Neutrophil (primary cell): ENCODE data around the gene TOLLIP.

ENCODE experiments used
- H3K27ac ChIP-seq: fragments of 200-600 bp; sonication (generic); 2 replicates; pipeline ENCODE4 v1.5.1; 2016; ENCODE audit warnings: mild to moderate bottlenecking, moderate library complexity
- H3K27me3 ChIP-seq: fragments of 200-600 bp; sonication (generic); 2 replicates; pipeline ENCODE4 v1.6.0; 2016; ENCODE audit warnings: mild to moderate bottlenecking
- H3K36me3 ChIP-seq: fragments of 200-600 bp; sonication (generic); 2 replicates; pipeline ENCODE4 v1.5.1; 2017
- H3K4me1 ChIP-seq, 2 experiments: fragments of 200-600 bp in 1 of 2; sonication (generic) in 1 of 2; 1 replicate in 1 of 2; 2 replicates in 1 of 2; pipeline versions ENCODE4 v1.5.1 to v1.6.1; 2013 to 2016; ENCODE audit warnings: low read depth in 1 of 2, low read length in 1 of 2, mild to moderate bottlenecking in 1 of 2, moderate library complexity in 1 of 2; ENCODE audit not compliant: control insufficient read depth in 1 of 2, insufficient read depth in 1 of 2
- H3K4me3 ChIP-seq, 2 experiments: fragments of 200-600 bp in 1 of 2; sonication (generic) in 1 of 2; 1 replicate in 1 of 2; 2 replicates in 1 of 2; pipeline ENCODE4 v1.5.1; 2013 to 2016; ENCODE audit warnings: low read depth in 1 of 2, low read length in 1 of 2, mild to moderate bottlenecking in 1 of 2, moderate library complexity in 1 of 2
- H3K9me3 ChIP-seq: fragments of 200-600 bp; sonication (generic); 2 replicates; pipeline ENCODE4 v1.5.1; 2016
- TF ChIP-seq, protein P1 (sequence below): fragments of 200-600 bp; sonication (generic); IDR thresholded peaks from 2 replicates; pipeline ENCODE4 v1.5.1; 2016; ENCODE audit warnings: antibody characterized with exemption

TOLLIP gene

DNA sequence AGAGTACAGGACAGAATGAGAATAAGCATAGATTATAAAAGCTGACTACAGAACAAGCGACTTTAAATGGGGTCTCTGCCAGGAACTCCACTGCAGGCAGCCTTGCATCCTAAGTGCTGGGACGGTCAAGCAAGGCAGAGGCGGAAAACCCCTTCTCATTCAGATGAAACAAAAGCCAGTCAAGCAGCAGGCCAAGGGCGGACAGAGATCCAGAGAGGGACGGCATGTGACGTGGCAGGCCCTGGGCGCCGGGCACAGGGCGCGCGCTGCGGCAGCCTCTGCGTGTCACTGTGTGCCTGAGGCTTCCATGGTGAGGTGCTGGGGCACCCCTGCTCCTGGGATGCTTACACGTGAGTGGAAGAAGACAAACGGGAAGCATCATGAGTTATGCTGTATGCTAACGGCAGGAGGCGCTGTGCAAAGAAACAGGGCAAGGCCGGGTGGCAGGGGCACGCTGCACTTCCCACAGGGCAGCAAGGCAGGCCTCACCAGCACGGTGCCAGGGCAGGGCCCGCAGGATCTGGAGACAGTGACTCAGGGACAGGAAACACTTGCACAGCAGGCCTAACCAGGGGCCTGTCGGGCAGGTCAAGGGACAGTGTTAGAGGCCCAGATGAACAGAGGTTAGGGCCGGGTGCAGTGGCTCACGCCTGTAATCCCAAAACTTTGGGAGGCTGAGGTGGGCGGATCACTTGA is 6.2 kb downstream of the TOLLIP start:
- TF ChIP-seq, protein P1, sequence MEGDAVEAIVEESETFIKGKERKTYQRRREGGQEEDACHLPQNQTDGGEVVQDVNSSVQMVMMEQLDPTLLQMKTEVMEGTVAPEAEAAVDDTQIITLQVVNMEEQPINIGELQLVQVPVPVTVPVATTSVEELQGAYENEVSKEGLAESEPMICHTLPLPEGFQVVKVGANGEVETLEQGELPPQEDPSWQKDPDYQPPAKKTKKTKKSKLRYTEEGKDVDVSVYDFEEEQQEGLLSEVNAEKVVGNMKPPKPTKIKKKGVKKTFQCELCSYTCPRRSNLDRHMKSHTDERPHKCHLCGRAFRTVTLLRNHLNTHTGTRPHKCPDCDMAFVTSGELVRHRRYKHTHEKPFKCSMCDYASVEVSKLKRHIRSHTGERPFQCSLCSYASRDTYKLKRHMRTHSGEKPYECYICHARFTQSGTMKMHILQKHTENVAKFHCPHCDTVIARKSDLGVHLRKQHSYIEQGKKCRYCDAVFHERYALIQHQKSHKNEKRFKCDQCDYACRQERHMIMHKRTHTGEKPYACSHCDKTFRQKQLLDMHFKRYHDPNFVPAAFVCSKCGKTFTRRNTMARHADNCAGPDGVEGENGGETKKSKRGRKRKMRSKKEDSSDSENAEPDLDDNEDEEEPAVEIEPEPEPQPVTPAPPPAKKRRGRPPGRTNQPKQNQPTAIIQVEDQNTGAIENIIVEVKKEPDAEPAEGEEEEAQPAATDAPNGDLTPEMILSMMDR, result no peak
- no peaks in the 10 kb centered on the region for H3K9me3 ChIP-seq
- H3K27me3 ChIP-seq, result no peaks in the 10 kb centered on the region
- peaks cover 24% of the 10 kb centered on the region for H3K36me3 ChIP-seq
- no peak overlapping the region for H3K4me3 ChIP-seq
- H3K27ac ChIP-seq, result no peak overlapping the region
- peaks cover 60 to 69% of the 10 kb centered on the region in 2 experiments for H3K4me1 ChIP-seq

GRCh38 chr11:1302461-1303125 is 6.8 kb downstream of the TOLLIP start:
- H3K4me1 ChIP-seq, result peaks cover 60 to 69% of the 10 kb centered on the region in 2 experiments
- no peaks in the 10 kb centered on the region for H3K9me3 ChIP-seq
- H3K4me3 ChIP-seq, result no peak overlapping the region
- no peaks in the 10 kb centered on the region for H3K27me3 ChIP-seq
- peaks cover 31% of the 10 kb centered on the region for H3K36me3 ChIP-seq
- H3K27ac ChIP-seq, result peak overlapping the region; percentile 36
- TF ChIP-seq, protein P1, result no peak

DNA sequence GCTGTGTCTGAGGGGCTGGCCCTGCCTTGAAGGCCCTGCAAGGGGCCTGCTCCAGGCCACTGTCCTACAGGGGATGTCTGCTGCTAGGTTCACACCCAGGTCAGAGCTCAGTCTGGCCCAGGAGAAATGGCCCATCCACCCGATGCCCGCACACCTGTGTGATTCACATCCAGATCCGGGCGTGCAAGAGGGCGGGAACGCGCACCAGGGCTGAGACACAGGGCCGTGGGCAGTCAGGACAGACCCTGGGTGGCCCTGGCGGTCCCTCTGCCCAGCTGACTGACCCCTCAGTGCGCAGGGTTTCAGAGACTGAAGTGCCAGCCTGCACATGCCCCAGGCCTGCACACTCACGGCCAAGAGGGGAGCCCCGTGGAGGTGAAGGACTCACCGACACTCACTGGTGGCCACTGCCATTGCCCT is 7.4 kb downstream of the TOLLIP start:
- peaks cover 57 to 66% of the 10 kb centered on the region in 2 experiments for H3K4me1 ChIP-seq
- peak overlapping the region; percentile 36 for H3K27ac ChIP-seq
- no peak overlapping the region for H3K4me3 ChIP-seq
- no peaks in the 10 kb centered on the region for H3K27me3 ChIP-seq
- H3K36me3 ChIP-seq, result peaks cover 31% of the 10 kb centered on the region
- TF ChIP-seq, protein P1, result no peak
- H3K9me3 ChIP-seq, result no peaks in the 10 kb centered on the region

DNA sequence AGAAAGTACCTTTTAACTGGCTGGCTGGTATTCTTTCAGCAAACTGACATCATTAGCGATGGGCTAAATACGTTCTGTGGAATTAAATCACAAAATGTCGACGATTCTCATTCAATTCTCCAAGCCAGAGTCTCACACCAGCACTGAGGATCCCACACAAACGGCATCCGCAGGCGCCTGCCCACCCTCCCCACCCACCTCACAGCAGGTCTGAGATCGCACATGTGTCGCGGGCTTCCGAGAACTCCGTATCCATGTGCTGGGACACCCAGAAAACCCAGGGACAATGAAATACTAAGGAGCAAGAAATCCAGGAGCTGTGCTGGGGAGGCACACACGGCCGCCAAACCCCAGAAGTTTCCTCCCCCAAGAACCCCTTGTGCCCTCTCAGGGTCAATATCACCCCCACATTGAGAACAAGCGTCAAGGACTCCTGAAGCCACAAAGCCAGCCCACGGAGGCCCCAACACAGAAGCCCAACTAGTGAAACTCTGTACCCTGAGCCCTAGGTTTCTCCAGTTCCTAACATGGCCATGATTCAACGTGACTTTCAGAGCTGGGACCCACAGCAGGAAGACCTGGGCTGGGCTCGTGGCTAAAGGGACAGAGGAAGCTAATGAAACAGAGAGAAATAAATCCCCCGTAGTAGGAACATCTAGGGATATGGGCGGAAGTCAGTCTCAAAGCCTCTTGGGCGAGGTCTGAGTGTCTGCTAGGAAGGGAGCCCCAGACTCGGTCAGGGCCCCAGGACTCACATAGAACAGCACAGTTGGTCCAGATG is 8.0 kb downstream of the TOLLIP start:
- H3K4me3 ChIP-seq, result no peak overlapping the region
- no peaks in the 10 kb centered on the region for H3K9me3 ChIP-seq
- no peaks in the 10 kb centered on the region for H3K27me3 ChIP-seq
- H3K4me1 ChIP-seq, result peaks cover 50 to 59% of the 10 kb centered on the region in 2 experiments
- peaks cover 31% of the 10 kb centered on the region for H3K36me3 ChIP-seq
- TF ChIP-seq, protein P1, result no peak
- peak overlapping the region; percentile 36 for H3K27ac ChIP-seq

GRCh38 chr11:1300569-1301187 is 8.8 kb downstream of the TOLLIP start:
- H3K4me3 ChIP-seq, result no peak overlapping the region
- H3K27ac ChIP-seq, result peak overlapping the region; percentile 75
- TF ChIP-seq, protein P1, result no peak
- no peaks in the 10 kb centered on the region for H3K27me3 ChIP-seq
- H3K4me1 ChIP-seq, result peaks cover 45 to 55% of the 10 kb centered on the region in 2 experiments
- H3K9me3 ChIP-seq, result no peaks in the 10 kb centered on the region
- peaks cover 36% of the 10 kb centered on the region for H3K36me3 ChIP-seq
